GM18502 (cell line): ENCODE data around the gene COL15A1.

Experiments used
- ATAC-seq: cut with Tn5 transposase; IDR thresholded peaks from one replicate; pipeline ENCODE4 v1.9.1; 2021; ENCODE audit warnings: mild to moderate bottlenecking; ENCODE audit not compliant: unreplicated experiment, poor library complexity

The COL15A1 gene

DNA sequence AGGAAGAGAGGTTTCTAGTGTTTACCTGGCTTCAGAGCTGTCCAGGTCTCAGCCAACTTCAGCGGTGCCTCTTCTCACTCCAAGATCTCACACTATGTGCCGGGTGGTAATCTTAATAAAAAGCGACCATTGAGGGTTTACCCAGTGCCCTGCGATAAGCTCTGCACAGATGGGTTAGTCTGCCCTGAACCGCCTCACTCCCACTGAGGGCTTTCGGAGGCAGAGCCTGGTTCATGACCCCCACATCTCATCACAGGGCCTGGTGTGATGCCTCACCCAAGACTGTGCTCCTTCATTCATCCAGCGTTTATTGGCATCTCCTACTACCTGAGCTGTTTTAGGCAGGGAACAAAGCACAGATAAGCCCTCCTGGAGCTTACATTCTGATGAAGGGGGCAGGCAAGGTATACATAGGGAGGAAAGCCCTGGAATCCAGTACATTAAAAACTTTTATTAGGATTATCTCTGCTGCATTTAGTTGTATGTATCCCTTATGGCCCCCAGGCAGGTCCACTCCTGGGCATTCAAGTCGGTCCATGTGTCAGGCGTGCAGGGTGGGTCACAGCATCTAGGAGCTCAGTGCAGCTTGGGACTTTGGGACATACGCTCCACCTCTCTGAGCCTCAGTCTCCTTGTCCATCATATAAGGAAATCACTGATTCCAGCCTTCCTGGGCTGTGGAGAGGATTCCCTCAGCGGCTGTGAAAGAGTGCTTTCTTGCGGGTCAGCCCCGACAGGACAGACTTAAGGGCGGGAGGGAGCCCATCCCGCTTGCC is 613 bp upstream of the COL15A1 start:
- ATAC-seq, result no peak

DNA sequence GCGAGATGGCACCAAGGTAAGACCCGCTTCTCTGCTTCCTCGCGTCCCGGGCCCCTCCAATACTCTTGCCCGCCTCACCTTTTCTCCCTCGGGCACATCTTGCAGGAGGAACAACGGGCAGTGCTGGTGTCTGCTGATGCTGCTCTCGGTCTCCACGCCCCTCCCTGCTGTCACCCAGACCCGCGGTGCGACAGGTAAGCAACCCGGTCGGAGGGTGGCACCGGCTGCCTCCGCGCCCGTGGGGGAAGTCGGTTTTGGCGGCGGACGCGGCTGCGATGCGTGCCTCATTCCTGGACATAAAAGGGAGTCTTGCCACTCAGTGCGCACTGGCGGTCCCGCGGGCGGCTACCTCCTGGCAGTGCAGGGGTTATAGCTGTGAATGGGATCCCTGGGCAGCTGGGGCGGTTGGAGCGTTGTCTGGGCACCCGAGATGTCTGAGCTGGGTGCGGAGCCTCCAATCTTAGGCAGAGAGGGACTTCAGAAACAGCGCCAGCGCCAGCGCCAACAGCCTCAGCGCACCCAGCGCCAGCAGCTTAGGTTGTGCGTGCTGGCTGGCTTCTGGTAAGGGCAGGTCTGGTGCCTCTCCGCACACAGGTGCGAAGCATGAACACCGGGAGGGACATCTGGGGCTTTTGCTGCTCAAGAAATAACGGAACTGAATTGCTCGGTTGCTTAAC is 488 bp downstream of the COL15A1 start:
- ATAC-seq, result no peak

DNA sequence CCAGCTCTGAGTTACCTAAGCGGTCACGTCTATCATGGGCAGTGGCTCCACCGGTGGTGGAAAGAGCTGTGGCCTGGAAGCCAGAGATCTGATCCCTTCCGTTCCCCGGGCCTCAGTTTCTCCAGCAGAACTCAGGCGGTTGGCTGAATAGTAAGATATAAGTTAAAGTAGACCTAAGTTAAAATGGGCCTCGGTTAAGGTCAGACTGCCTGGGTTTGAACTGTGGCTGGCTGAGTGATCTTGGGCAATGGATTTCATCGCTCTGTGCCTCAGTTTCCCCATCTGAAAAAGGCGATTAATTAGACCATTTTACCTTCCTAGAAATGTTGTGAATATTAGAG is 997 bp downstream of the COL15A1 start:
- no peak for ATAC-seq

DNA sequence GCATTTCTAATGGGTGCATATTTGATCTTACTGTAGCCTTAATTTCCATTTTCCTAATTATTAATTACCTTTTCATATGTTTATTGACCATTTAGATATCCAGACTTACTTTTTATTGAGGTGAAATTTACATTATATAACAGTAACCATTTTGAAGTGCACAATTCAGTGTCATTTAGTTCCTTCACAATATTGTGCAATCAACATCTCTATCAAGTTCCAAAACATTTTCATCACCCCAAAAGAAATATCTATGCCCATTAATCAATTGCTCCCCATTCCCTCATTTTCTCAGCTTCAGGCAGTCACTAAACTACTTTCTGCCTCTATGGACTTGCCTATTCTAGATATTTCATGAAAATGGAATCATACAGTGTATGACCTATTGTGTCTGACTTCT is 5.9 kb downstream of the COL15A1 start:
- no peak for ATAC-seq

DNA sequence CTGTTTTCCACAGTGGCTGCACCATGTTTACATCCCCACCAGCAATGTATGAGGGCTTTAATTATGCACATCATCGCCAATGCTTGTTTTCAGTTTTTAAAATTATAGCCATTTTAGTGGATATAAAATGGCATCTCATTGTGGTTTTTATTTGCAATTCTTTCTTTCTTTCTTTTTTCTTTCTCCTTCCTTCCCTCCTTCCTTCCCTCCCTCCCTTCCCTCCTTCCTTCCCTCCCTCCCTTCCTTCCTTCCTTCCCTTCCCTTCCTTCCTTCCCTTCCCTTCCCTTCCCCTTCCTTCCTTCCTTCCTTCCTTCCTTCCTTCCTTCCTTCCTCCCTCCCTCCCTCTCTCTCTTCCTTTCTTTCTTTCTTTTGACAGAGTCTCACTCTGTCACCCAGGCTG is 6.6 kb downstream of the COL15A1 start:
- ATAC-seq, result no peak

DNA sequence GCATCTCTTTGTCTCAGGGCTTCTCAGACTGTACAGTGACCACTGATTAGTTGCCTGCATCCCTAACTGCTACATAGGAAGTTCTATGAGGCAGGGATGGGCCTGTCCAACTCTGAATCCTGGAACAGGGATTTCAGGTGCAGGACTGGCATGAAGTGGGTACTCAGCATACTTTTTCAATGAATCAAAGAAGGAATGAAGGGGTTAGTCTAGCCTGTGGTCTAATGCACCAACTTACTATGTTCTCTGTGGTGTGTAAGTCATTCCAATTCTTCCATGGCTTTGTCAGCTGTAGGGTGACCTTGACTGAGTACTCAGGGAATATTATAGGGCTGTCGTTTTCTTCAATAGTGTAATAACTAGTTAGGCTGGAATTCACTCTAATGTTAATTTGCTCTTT is 8.3 kb downstream of the COL15A1 start:
- no peak for ATAC-seq

DNA sequence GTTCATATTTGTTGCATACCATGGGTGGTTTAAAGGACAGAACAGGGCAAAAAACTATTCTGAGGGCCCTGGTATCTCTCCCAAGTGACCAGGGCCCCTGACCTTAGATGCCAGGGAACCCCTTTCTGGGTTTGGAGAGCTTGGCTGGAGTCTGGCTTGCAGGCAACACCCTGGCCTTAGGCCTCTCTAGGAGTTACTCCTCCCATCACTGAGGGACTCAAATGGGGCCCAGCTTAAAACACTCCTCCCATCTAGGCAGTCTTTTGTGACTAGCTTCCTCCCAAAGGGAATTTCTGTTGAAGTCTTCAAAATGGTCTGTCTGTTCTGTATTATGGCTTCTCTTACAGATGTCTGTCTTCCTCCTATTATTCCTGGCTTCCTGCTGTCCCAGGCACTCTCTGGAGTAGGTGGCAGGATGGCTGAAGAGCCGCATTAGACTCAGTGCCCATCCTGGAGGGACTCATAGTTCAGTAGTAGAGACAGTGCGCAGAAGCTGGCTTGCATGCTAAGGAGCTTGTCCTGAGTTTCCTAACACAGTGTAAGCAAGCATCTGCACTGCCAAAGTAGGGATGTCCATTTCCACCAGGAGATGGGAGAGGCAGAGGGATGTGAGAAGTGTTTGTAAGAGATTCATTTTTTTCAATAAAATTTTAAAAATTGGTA is 10.0 kb downstream of the COL15A1 start:
- no peak for ATAC-seq

DNA sequence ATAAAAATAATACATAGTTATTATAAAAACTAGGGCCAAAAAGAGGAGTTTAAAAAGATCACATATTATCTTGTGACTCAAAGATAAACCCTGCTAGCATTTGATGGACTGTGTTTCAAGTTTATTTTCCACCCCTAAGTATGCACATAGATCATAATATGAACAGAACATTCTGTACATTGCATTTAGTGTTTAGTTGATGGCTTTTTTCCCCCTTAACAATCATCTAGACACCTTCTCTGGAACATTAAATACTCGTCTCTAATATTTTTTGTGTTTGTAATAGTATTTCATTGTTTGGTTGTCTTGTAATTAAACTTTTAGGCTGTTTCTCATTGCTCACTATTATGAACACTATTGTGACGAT is 10.5 kb downstream of the COL15A1 start:
- ATAC-seq, result no peak

DNA sequence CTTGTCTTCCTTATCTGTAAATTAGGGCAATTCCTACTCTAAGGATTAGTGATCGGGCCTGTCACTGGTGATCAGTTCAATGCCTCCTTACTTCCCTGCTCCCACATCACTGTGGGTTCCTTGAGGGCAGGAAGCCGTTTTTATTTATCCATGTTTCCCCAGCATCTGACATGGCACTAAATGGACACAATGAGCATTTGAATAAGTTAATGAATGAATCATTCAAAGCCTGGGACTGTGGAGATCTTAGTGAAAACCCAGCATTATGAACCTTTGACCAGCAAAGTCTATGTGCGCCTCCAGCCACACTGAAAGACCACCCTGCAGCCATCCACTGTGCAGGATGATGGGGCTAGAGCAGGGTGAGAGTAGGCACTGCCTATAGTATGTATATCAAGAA is 11.6 kb downstream of the COL15A1 start:
- ATAC-seq, result no peak

DNA sequence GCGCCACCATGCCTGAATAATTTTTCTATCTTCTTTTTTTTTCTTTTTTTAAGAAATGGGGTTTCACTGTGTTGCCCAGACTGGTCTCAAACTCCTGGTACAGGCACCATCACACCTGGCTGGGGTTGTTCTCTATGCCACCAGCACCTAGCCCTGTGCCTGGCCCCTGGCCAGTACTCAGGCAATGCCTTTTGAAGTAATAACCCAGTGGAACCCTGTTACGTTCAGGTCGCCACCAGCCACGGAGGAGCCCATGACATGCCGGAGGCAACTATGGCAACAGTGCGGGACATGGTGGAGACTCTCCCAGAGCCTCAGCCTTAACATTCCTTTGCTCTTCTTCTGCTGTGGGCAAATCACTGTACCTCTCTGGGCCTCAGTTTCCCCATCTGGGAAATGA is 14.1 kb downstream of the COL15A1 start:
- ATAC-seq, result no peak

DNA sequence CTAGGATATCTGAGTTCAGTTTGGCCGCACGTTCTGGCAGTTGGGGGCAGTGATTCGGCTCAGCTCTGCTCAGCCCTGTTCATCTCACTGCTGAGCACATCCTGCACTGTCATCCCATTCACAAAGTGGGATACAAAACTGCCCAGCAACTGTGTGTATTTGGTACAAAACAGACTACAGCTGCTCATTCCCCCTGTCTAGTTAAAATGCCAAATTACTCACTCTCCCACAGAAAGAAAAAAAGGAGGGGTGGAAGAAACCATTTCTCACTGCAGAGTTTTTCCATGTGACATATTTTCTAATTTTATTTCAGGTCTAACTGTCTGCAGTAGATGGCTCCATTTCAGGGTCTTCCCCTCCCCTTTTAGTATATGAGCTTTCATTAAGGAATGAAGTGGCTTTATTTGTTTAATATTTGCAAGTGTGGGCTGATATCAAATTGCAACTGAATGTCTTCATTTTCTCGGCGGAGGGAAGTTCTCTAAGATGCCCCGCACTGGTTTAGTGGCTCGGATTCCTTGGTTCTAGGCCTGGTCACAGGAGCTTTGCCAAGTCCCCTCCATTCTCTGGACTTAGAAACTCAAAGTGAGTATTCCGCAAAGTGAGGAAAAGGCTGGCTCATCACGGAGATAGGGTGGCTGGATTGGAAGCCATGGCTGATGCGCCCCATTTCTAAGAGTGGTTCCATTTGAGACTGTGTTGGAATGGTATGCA is 14.7 kb downstream of the COL15A1 start:
- no peak for ATAC-seq

DNA sequence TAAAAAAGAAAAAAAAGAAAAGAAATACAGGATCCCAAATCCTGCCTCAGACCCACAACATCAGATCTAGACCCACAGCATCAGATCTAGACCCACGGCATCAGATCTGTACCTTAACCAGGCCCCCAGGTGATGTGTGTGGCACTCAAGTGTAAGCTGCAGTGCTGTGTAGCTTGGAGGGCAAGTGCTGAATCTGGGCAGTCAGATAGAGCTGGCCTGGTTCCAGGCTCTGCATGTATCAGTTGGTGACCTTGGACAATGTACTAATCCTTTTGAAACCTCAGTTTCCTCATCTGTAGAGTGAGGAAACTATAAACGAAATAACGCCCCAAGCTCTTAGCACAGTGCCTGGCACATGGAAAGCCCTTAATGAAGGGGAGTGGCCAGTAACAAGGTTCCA is 16.7 kb downstream of the COL15A1 start:
- ATAC-seq, result no peak

DNA sequence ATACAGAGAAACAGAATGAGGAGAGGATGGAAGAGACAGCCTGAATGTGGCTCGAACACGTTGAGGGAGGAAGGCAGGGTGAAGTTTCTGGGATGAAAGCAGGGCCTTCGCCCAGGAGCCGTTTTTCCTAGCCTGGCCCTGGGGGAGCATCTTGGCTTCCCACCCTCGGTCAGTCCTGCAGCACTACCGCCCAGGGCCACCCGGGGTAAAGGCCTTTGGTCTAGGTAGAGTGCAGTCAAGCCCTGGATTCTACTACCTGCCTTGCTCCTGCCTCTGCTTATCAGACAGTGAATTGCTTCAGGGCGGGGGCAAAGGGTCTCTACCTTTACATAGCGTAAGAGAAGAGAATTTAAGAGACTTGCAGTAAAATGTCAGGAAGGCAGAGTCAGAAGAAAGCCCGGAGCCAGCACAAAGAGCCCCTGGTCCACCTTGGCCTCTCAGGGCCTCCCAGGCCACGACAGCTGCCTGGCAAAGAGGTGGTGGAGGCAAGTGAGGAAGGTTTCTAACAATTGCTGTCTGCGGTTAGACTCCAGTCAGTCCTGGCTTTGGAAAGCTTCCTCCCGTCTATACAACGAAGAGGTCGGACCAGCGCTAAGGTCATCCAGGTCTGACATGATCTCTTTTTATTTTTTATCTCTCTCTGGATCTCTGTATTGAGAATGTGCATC is 17.9 kb downstream of the COL15A1 start:
- no peak for ATAC-seq

DNA sequence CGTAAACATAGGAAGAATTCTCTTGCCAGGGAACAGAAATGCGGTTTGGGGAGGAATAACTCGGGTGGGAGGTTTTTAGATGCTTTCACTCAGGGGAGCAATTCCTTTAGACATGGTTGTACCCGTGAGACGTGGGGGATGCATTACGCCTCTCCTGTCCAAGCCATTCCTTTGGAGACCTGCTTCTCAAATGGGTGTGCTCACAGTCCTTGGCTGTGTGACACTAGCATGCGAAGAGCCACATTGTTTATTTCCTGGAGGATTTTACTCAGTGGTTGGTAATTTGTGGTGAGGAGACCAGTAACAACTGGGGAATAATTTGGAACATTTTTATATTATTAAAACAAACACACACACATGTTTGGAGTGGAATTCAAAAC is 18.5 kb downstream of the COL15A1 start:
- no peak for ATAC-seq

DNA sequence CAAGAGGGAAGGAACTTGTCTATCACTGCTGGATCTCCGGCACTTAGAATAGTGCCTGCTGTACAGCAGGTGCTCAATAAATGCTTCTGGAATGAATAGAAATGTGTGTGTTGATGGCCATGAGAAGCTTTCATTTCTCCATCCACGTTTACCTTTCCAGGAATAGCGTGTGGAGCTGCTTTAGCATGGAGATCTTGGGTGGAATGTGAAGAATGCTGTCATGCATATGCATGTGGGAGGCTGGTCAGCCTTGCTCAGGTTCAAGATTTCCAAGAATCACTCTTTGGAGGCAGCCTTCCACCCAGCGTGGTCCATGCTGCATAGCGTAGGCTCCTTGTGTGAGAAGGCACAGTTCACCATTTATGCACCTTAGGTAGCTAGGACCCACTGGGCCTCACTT is 19.2 kb downstream of the COL15A1 start:
- no peak for ATAC-seq

DNA sequence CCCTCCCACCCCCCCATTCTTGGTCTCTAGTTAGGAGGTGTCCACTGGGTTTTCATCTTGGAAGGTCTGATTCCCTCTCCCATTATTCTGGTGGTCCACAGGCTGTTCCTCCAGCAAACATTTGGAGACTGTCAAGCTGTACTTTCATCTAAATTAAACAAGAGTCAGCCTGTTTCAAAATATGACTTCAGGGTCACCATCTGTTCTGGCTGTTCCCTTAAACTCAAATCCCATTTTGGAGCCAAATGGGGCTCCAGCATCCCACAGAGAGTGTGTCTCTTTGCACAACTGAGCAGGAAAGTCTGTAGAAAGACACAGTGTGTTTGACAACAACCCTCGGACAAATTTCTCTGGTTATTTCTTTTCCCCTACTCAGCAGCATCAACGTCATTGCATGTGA is 20.5 kb downstream of the COL15A1 start:
- no peak for ATAC-seq

DNA sequence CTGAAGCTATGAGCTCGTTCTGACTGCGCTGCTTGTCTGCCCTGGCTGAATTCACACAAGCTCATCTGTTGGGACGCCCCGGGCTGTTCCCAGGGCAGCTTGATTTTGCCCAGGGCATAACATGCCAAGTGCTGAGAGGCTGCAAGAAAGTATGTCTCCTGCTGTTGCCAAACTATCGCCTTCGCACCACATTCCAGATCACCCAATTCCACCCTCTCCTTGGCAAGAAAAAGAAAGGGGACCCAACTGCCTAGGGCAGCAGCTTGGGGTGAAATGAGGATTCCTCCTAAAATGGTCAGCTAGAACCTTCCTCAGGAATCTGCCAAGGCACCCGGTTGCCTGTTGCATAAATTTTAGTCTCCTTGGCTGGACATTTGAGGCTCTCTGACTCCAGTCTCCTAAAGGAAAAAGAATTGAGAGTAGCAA is 21.2 kb downstream of the COL15A1 start:
- no peak for ATAC-seq

DNA sequence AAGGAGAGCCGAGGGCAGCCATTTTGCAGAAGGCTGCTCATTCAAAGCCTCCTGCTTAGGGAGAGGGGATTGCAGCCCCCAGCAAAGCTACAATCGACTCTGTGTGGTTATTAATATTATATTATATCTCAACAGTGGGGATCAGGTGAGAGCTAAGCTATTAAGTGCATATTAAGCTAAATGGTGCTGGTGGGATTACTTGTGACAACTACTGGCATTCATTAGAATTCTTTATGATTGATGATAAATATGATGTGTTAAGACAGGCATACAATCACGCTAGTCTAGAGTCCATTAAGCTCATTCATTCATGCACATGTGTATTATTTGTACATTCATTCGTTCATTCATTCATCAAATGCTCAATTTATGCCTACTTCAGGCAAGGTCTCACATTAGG is 23.0 kb downstream of the COL15A1 start:
- no peak for ATAC-seq

DNA sequence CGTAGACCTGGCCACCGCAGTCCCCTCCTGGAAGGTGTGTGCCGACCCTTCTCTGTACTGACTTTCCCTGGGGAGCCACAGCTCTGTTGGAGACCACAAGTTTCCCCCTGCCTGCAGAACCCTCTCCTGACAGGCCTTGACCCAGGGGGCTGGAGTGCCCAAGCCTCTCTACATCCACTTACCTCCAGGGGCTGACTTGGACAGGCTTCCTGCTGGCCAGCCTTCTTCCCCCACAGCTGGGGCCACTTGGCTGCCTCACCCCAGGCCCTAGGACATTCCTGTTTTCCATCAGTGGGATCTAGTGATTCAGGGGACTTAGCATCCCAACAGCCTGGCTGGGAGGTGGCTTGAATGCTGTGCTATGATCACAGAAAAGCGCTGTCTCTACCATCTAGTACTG is 23.6 kb downstream of the COL15A1 start:
- ATAC-seq, result no peak

DNA sequence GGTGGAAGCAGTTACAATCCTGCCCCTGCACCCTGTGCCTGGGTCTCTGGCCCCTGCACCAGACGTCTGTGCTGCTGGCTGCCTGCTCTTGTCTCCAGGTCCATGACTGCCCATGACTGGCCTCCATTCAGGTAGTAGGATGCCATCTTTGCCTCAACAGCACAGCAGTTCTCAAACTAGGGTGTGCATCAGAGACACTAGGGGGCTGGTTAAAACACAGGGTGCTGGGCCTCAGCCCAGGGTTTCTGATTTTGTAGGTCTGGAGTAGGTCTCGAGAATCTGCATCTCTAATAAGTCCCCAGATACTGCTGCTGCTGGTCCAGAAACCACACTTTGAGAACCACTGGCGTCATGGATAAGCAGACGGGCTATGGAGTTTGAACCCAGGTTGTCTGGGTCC is 24.0 kb downstream of the COL15A1 start:
- no peak for ATAC-seq
